ENCODE data around the gene PLEKHO2. TPM values are rescaled to one million over a fixed set of nuclear protein-coding genes. Genes with fewer than 3 reads are reported as not detected.

The PLEKHO2 gene
- total RNA-seq, 1 experiment from 2014 or later: 4.5 TPM

DNA sequence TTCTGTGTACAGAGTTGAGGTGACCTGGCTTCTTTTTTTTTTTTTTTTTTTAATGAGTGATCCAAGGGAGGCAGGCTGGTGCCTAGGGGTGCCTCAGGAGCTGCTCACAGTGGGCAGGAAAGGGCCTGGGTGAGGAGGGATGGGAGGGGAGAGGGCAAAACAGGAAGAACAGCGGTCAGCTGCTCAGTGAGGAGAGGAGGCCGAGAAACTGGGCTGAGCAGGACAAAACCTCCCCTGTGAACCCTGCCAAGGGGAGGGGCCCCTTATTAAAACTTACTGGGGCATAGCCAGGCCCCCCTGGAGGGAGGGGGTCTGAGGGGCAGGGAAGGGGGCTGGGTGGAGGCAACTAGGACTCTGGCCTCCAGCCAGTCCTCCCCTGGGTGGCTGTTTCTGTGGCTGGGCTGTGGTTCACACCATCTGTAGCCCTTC, 3.5 kb downstream of the PLEKHO2 start:
- no peak overlapping the region for H3K4me3 ChIP-seq (ENCODE audit: low read depth, low read length)
- Mint-ChIP-seq H3K27me3 (ENCODE audit: insufficient read depth, unreplicated experiment) (no peaks in the 10 kb centered on the region), H3K4me3 (ENCODE audit: unreplicated experiment) (no peak overlapping the region), H3K9me3 (ENCODE audit: unreplicated experiment) (no peaks in the 10 kb centered on the region), H3K27ac (ENCODE audit: unreplicated experiment) (no peak overlapping the region), H3K36me3 (ENCODE audit: insufficient read depth, unreplicated experiment) (peaks cover 25% of the 10 kb centered on the region), H3K4me1 (ENCODE audit: low read depth, unreplicated experiment) (peaks cover 27% of the 10 kb centered on the region)
- POLR2A ChIA-PET: no interaction called here
- BruUV-seq (replicated peaks): no TSS peak
- H3K36me3 ChIP-seq (ENCODE audit: control insufficient read depth, insufficient read depth, low read length): no peaks in the 10 kb centered on the region
- no peak for DNase-seq
- no peaks in the 10 kb centered on the region for H3K27me3 ChIP-seq (replicated peaks; ENCODE audit: control insufficient read depth, insufficient read depth, low read length)
- H3K9me3 ChIP-seq: no peaks in the 10 kb centered on the region
- intact Hi-C loops (cut with micrococcal nuclease; ENCODE audit: unreplicated experiment): no loop called here
- TF ChIP-seq, protein P1, sequence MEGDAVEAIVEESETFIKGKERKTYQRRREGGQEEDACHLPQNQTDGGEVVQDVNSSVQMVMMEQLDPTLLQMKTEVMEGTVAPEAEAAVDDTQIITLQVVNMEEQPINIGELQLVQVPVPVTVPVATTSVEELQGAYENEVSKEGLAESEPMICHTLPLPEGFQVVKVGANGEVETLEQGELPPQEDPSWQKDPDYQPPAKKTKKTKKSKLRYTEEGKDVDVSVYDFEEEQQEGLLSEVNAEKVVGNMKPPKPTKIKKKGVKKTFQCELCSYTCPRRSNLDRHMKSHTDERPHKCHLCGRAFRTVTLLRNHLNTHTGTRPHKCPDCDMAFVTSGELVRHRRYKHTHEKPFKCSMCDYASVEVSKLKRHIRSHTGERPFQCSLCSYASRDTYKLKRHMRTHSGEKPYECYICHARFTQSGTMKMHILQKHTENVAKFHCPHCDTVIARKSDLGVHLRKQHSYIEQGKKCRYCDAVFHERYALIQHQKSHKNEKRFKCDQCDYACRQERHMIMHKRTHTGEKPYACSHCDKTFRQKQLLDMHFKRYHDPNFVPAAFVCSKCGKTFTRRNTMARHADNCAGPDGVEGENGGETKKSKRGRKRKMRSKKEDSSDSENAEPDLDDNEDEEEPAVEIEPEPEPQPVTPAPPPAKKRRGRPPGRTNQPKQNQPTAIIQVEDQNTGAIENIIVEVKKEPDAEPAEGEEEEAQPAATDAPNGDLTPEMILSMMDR (IDR thresholded peaks at IDR 0.05; ENCODE audit: insufficient read depth in 1 of 2, low read depth in 1 of 2, low read length in 1 of 2, severe bottlenecking in 1 of 2, unreplicated experiment in 1 of 2): no peak
- CTCF ChIA-PET: interaction anchor here (1.9 kb wide), 1 partner anchor 10 kb away, joined by 4 read pairs; no protein-coding TSS in a partner anchor
- peaks cover 5% of the 10 kb centered on the region; the same call in 1 of the 2 replicates for H3K4me1 ChIP-seq

DNA sequence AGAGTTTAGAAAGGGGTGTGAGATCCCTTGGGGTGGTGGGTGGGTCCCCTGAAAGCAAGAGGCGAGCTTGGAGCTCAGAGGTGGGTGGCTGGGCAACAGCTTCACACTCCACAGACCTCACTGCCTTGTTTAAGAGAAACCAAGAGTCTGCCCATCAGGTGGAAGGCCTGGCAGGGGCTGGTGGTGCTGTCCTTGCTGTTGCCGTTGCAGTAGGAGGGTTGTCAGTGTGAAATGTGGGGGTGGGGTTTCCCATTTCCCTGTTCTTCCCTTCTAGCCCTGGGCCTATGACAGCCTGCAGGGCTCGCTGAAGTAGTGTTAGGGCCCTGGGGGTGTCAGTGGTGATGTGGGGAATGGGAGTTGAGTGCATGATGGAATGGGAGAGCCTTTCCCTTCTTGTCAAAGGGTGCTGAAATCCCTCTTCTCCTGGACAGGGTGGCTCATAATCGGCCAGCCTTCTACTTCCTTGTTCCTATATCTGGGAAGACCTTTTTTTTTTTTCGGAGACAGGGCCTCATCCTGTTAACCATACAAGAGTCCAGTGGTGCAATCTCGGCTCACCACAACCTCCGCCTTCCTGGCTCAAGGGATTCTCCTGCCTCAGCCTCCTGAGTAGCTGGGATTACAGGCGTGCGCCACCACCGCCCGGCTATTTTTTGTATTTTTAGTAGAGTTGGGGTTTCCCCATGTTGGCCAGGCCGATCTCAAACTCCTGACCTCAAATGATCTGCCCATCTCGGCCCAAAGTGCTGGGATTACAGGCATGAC, 4.3 kb downstream of the PLEKHO2 start:
- intact Hi-C loops (cut with micrococcal nuclease; ENCODE audit: unreplicated experiment): no loop called here

DNA sequence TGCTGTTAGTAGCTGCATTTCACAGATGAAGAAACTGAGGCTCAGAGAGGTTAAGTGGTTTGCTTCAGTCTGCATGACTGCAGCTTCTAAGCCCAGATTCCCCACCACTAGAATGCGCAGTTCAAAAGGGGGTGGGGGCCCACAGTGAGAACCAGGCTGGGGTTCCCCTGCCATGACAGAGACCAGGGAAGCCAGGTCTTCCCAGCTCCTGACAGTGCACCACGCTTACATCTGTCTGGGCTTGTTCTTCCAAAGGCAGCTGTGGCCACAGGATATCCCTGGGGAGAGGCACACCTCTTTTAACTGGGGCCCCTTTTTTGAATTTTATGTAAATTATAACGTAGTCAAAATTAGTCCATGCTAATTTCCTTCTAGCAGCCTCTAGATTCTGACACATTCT, 5.3 kb downstream of the PLEKHO2 start:
- H3K9me3 ChIP-seq: no peaks in the 10 kb centered on the region
- H3K4me3 Mint-ChIP-seq (ENCODE audit: unreplicated experiment): no peak overlapping the region
- H3K36me3 Mint-ChIP-seq (ENCODE audit: insufficient read depth, unreplicated experiment): peaks cover 20% of the 10 kb centered on the region
- H3K27ac Mint-ChIP-seq (ENCODE audit: unreplicated experiment): no peak overlapping the region
- no peaks in the 10 kb centered on the region for H3K27me3 ChIP-seq (replicated peaks; ENCODE audit: control insufficient read depth, insufficient read depth, low read length)
- no TSS peak for BruUV-seq (replicated peaks)
- TF ChIP-seq, protein P1 (IDR thresholded peaks at IDR 0.05; ENCODE audit: insufficient read depth in 1 of 2, low read depth in 1 of 2, low read length in 1 of 2, severe bottlenecking in 1 of 2, unreplicated experiment in 1 of 2): no peak
- DNase-seq: no peak
- peaks cover 13% of the 10 kb centered on the region; the same call in 1 of the 2 replicates for H3K4me1 ChIP-seq
- ChIA-PET CTCF (no interaction called here), POLR2A (no interaction called here)
- no peak overlapping the region for H3K4me3 ChIP-seq (ENCODE audit: low read depth, low read length)
- peaks cover 28% of the 10 kb centered on the region for H3K4me1 Mint-ChIP-seq (ENCODE audit: low read depth, unreplicated experiment)
- intact Hi-C loops (cut with micrococcal nuclease; ENCODE audit: unreplicated experiment): no loop called here
- no peaks in the 10 kb centered on the region for H3K27me3 Mint-ChIP-seq (ENCODE audit: insufficient read depth, unreplicated experiment)
- no peaks in the 10 kb centered on the region for H3K36me3 ChIP-seq (ENCODE audit: control insufficient read depth, insufficient read depth, low read length)
- no peaks in the 10 kb centered on the region for H3K9me3 Mint-ChIP-seq (ENCODE audit: unreplicated experiment)

More for the DNA sequence above, 4.3 kb downstream of the PLEKHO2 start:
- H3K27ac Mint-ChIP-seq (ENCODE audit: unreplicated experiment): no peak overlapping the region
- POLR2A ChIA-PET: no interaction called here
- H3K4me1 Mint-ChIP-seq (ENCODE audit: low read depth, unreplicated experiment): peaks cover 20% of the 10 kb centered on the region
- H3K4me3 Mint-ChIP-seq (ENCODE audit: unreplicated experiment): no peak overlapping the region
- Histone ChIP-seq H3K4me3 (ENCODE audit: low read depth, low read length) (no peak overlapping the region), H3K4me1 (peaks cover 5% of the 10 kb centered on the region; the same call in 1 of the 2 replicates), H3K9me3 (no peaks in the 10 kb centered on the region), H3K36me3 (ENCODE audit: control insufficient read depth, insufficient read depth, low read length) (no peaks in the 10 kb centered on the region), H3K27me3 (replicated peaks; ENCODE audit: control insufficient read depth, insufficient read depth, low read length) (no peaks in the 10 kb centered on the region)
- peaks cover 30% of the 10 kb centered on the region for H3K36me3 Mint-ChIP-seq (ENCODE audit: insufficient read depth, unreplicated experiment)
- H3K27me3 Mint-ChIP-seq (ENCODE audit: insufficient read depth, unreplicated experiment): no peaks in the 10 kb centered on the region
- no peaks in the 10 kb centered on the region for H3K9me3 Mint-ChIP-seq (ENCODE audit: unreplicated experiment)
- no TSS peak for BruUV-seq (replicated peaks)
- no peak for DNase-seq
- TF ChIP-seq, protein P1 (IDR thresholded peaks at IDR 0.05; ENCODE audit: insufficient read depth in 1 of 2, low read depth in 1 of 2, low read length in 1 of 2, severe bottlenecking in 1 of 2, unreplicated experiment in 1 of 2): no peak
- CTCF ChIA-PET: interaction anchor here (1.9 kb wide), 1 partner anchor 11 kb away, joined by 4 read pairs; no protein-coding TSS in a partner anchor
